ENCODE data around the gene MICAL1. TPM values are rescaled to one million over a fixed set of nuclear protein-coding genes. Genes with fewer than 3 reads are reported as not detected.

Gene MICAL1
- total and polyA plus RNA-seq, 2 donors from 2014 or later, result 13.7 to 38.7 TPM

GRCh38 chr6:109458774-109459531, 3.4 kb upstream of the MICAL1 start:
- H3K27me3 ChIP-seq (ENCODE audit: control insufficient read depth, insufficient read depth, low read length), result no peaks in the 10 kb centered on the region
- FAIRE-seq (no peak), DNase-seq (no peak)
- peaks cover 0 to 15% (median 11%) of the 10 kb centered on the region in 3 donors for H3K4me1 ChIP-seq (ENCODE audit: control insufficient read depth in 2 of 3, insufficient read depth in 2 of 3, low read depth in 1 of 3, low read length in 3 of 3)
- no peaks in the 10 kb centered on the region for H3K9me3 ChIP-seq (ENCODE audit: control insufficient read depth in 2 of 3, insufficient read depth in 1 of 3, low read length in 3 of 3)
- peaks cover 0 to 5% (median 2%) of the 10 kb centered on the region in 3 donors for H3K36me3 ChIP-seq (ENCODE audit: control insufficient read depth in 2 of 3, insufficient read depth in 3 of 3, low read length in 3 of 3)
- no peak for TF ChIP-seq CTCF (IDR thresholded peaks at IDR 0.05; ENCODE audit: borderline replicate concordance, extremely low read depth, insufficient read depth)
- intact Hi-C loops (cut with DNase I), result no loop called here
- H3K9ac ChIP-seq (ENCODE audit: low read length in 3 of 3), result no peak overlapping the region
- no peak overlapping the region for H3K27ac ChIP-seq (ENCODE audit: low read depth in 2 of 2, low read length in 2 of 2)
- no peak overlapping the region for H3K4me3 ChIP-seq (ENCODE audit: low read length in 3 of 3)

GRCh38 chr6:109457562-109457996, 2.0 kb upstream of the MICAL1 start:
- no peak for TF ChIP-seq CTCF (IDR thresholded peaks at IDR 0.05; ENCODE audit: borderline replicate concordance, extremely low read depth, insufficient read depth)
- Histone ChIP-seq H3K4me3 (ENCODE audit: low read length in 3 of 3) (no peak overlapping the region), H3K27me3 (ENCODE audit: control insufficient read depth, insufficient read depth, low read length) (no peaks in the 10 kb centered on the region), H3K4me1 (ENCODE audit: control insufficient read depth in 2 of 3, insufficient read depth in 2 of 3, low read depth in 1 of 3, low read length in 3 of 3) (peaks cover 0 to 15% (median 11%) of the 10 kb centered on the region in 3 donors), H3K36me3 (ENCODE audit: control insufficient read depth in 2 of 3, insufficient read depth in 3 of 3, low read length in 3 of 3) (peaks cover 0 to 5% (median 2%) of the 10 kb centered on the region in 3 donors), H3K9me3 (ENCODE audit: control insufficient read depth in 2 of 3, insufficient read depth in 1 of 3, low read length in 3 of 3) (no peaks in the 10 kb centered on the region), H3K9ac (ENCODE audit: low read length in 3 of 3) (no peak overlapping the region), H3K27ac (ENCODE audit: low read depth in 2 of 2, low read length in 2 of 2) (peak overlapping the region; percentile 3 to 38)
- FAIRE-seq (no peak), DNase-seq (no peak)
- intact Hi-C loops (cut with DNase I), result no loop called here

- H3K9ac ChIP-seq (ENCODE audit: low read length in 3 of 3), result no peak overlapping the region
- H3K36me3 ChIP-seq (ENCODE audit: control insufficient read depth in 2 of 3, insufficient read depth in 3 of 3, low read length in 3 of 3), result peaks cover 0 to 2% (median 2%) of the 10 kb centered on the region in 3 donors
- peaks cover 0 to 15% (median 11%) of the 10 kb centered on the region in 3 donors for H3K4me1 ChIP-seq (ENCODE audit: control insufficient read depth in 2 of 3, insufficient read depth in 2 of 3, low read depth in 1 of 3, low read length in 3 of 3)
- FAIRE-seq, result no peak
- no peak for DNase-seq
- H3K27ac ChIP-seq (ENCODE audit: low read depth in 2 of 2, low read length in 2 of 2), result peak overlapping the region; percentile 3 to 38
- no peak for TF ChIP-seq CTCF (IDR thresholded peaks at IDR 0.05; ENCODE audit: borderline replicate concordance, extremely low read depth, insufficient read depth)
- H3K27me3 ChIP-seq (ENCODE audit: control insufficient read depth, insufficient read depth, low read length), result no peaks in the 10 kb centered on the region
- no peaks in the 10 kb centered on the region for H3K9me3 ChIP-seq (ENCODE audit: control insufficient read depth in 2 of 3, insufficient read depth in 1 of 3, low read length in 3 of 3)
- peak overlapping the region in 2 of 3 donors; percentile 19 to 67 for H3K4me3 ChIP-seq (ENCODE audit: low read length in 3 of 3)
- intact Hi-C loops (cut with DNase I), result no loop called here
Observed at GRCh38 chr6:109456710-109457561, 1.4 kb upstream of the MICAL1 start.
